ENCODE data around the gene PIK3R5.
"Not testable (repeated sequence)": the region's sequence is repeated elsewhere in the genome, so short reads cannot be mapped to it uniquely, and the experiment has no call there.

The PIK3R5 gene

DNA sequence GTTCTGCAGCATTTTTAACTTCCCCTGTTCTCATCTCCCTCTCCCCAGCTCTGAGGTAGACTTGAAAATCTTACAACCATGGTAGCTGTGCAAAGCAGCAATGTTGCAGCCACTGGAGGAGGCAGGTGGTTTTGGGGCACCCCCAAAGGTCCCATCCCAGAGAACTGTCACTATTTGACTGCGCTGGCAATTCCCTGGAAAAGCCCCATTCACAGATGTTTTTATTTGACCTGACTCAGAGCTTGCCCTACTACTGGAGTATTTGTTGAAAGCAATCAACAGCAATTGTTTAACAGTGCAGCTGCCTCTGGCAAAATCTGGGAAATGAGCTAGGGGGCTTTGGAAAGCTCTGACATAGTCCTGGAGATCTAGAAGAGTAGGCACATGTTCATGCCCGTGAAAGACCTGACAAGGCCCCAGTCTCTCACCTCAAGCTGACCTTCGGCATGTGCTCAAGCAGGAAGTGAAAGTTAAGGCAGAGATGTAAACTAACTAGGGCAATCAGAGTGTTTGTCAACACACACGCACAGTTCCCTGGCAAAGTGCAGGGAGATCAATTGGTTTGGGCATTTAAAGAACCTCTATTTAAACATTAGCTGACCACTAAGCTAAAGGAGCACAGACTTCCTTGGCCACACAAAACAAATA is 19.7 kb upstream of the PIK3R5 start:
- DNase-seq: no peak

GRCh38 chr17:8984225-8984624 is 18.7 kb upstream of the PIK3R5 start:
- DNase-seq: not testable (repeated sequence)

DNA sequence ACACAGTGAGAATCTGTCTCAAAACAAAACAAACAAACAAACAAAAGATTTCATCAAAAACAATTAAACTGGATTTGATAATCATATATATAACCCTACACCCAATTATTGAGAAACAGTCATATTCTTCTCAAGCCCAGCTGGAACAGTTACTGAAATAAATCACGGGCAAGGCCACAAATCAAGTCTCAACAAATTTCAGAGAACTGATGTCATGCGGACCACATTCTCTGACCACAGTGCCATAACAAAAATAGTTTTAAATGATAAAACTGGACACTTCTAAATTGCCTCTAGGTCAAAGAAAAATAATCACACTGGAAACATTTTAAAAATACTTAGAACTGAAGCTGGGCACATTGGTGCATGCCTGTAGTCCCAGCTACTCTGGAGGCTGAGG is 15.9 kb upstream of the PIK3R5 start:
- no peak for DNase-seq

- no peak for DNase-seq
Observed at GRCh38 chr17:8979715-8980114, 14.2 kb upstream of the PIK3R5 start.

GRCh38 chr17:8976638-8977037 is 11.1 kb upstream of the PIK3R5 start:
- DNase-seq: no peak

- no peak for DNase-seq
Observed at GRCh38 chr17:8975091-8975725, 9.7 kb upstream of the PIK3R5 start.

- DNase-seq: no peak
Observed at GRCh38 chr17:8969901-8970300, 4.4 kb upstream of the PIK3R5 start.

DNA sequence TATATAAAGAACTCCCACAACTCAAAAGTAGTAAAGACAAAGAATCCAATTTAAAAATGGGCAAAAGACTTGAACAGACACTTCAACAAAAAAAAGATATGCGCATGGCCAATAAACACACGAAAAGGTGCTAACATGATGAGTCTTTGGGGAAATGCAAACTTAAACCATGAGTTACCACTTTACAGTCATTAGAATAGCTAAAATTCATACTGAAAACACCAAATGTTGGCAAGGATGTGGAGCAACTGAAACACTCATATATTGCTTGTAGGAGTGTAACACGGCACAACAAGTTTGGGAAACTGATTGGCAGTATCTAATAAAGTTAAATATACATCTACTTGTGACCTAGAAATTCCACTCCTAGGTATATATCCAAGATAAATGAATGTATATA is 3.0 kb upstream of the PIK3R5 start:
- no peak for DNase-seq

- no peak for DNase-seq
Observed at GRCh38 chr17:8967861-8968260, 2.4 kb upstream of the PIK3R5 start.

DNA sequence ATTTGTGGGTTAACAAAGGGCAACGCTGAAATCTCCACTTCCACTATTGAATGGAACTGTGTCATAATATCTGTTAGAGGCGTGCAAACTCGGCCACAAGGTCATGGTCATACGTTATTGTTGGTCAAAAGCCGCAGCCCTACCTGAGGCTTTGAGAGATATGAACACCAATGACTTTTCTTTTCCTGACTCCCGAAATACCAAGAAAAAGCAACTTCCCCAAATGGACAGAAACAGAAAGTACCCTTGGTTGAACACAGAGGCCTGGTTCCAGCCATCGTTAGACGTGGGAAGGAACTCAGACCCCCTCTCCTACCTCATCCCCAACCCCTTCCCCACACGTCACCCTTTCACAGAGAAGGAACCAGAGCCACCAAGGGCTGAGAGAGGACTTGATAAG is 1.4 kb upstream of the PIK3R5 start:
- DNase-seq: no peak

DNA sequence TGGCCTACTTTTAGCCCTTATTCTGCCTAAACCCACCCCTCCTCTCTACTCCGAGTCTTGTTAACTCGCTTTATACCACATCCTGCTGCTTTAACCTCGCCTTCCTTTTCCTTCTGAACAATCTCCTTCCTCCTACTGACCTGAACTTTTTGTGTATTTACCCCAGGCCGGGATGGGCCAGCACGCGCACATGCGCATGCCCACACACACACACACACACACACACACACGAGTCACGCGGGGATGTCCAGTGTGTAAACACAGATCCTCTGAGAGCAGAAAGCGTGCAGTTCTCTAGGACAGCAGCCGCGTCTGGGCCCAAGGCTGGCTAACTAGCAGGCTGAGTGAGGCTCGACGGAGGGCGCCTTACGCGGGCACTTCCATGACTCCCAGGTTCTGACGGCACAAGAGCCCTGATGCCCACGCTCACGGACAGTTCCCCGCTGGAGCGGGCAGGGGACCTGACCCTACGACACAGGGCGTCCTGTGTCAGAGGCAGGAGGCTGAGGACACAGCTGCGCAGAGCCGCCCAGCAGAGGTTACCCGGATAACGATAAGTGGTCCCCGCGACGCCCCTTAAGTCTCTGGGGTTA is 610 bp downstream of the PIK3R5 start:
- no peak for DNase-seq

DNA sequence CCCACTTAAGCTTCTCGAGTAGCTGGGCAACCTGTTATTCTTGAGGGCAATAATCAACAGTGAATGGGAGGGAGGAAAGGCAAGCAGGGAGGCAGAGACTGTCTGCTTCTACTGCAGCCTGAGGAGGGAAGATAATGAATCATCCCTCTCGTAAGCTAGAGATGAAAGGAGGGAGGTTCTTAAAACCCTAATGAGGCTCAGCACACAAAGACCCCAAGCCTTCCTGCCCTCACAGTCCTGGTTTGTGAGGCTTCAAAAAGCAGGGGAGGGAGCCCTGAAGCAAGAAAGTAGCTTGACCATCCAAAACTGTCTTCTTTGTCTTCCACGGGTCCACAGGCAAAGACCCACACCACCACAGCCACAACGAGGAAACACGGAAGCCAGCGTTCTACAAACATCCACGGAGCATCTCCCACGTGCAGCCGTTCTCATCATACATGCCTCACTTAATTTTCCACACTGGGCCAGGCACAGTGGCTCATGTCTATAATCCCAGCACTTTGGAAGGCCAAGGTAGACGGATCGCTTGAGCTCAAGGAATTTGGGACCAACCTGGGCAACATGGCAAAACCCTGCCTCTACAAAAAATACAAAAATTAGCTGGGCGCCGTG is 1.8 kb downstream of the PIK3R5 start:
- DNase-seq: no peak

DNA sequence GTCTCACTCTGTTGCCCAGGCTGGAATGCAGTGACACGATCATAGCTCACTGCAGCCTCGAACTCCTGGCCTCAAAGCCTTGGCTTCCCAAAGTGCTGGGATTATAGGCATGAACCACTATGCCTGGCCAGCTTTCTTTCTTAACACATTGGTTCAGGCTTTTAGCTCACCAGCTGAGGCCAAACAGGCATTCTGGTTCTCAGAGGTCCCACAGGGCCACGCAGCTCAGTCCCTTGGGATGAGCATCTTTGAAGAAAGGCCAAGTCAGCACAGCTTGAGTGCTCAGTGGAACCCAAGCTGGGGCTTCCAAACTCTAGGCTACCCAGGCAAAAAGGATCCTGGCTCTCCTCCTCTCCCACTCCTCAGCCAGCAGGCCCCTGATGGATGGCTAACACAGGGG is 2.5 kb downstream of the PIK3R5 start:
- DNase-seq: no peak

- no peak for DNase-seq
Observed at GRCh38 chr17:8961829-8962228, 3.7 kb downstream of the PIK3R5 start.

DNA sequence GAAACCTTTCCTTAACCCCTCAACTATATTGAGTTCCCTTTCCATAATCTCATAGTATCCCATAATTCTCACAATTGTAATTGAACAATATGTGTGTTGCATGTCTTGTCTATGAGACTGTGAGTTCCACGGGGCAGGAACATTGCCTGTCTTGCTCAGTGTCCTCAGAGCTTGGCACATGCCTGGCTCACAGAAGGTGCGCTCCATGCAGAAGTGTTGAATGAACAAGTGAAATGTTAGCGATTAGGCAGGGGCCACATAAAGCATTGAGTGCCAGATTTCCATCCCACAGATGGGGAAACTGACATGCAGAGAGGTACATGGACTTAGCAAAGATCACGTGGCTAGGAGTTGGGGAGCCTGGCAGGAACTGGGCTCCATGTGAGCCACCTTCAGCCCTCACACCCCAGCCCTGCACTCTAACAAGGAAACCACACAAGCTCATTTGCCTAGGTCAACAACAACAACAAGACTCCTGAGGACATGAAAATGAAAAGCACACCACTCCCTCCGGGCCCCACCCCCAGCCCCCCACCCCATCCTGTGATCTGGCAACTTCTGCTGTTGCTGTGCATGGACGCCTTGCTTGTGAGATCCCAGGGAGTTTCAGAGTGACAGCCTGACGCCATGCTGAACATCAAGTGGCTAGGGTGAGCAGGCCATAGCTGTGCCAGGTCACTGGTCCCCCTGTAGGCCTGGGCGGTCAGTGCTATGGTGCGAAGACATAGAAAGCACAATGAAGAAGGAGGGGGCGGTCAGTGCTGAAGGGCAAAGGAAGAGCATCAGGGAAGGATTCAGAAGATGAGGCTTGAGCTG is 5.0 kb downstream of the PIK3R5 start:
- no peak for DNase-seq

- DNase-seq: no peak
Observed at GRCh38 chr17:8959312-8959918, 6.1 kb downstream of the PIK3R5 start.

DNA sequence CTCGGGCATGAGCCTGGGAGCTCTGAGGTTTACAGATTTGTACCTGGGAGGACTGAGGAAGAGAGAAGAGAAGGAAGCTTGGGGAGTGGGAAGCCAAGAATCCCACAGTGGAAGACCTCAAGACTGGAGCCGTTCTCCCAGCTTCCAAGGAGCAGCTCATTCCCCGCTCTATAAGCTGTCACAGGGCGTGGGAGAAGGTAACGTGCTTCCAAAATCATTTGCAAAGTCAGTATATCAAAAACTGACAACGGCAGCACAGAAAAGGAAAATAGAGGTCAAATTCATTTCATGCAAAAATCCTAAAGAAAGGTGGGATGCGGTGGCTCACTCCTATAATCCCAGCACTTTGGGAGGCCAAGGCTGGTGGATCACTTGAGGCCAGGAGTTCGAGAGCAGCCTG is 7.8 kb downstream of the PIK3R5 start:
- no peak for DNase-seq

DNA sequence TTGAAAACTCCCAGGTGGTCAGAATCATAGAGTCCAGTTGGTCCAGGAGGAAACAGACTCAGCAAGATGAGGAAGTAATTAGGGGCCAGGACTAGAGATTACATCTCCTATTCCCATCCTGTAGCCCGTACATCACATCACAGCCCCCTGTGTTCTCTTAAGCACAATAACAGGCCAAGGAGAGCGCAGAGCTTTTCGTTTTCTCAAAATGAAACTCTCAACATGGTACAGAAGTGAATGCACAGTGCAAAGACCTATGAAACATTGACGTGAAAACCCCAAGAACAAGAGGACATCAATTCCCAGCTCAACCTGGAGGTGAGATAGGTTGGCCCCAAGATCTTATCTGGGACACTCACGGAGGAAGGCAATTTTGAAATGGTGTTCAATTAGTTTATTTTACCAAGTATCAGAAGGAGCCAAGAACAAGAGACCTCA is 9.0 kb downstream of the PIK3R5 start:
- DNase-seq: no peak

GRCh38 chr17:8955021-8955959 is 10.2 kb downstream of the PIK3R5 start:
- DNase-seq: no peak

DNA sequence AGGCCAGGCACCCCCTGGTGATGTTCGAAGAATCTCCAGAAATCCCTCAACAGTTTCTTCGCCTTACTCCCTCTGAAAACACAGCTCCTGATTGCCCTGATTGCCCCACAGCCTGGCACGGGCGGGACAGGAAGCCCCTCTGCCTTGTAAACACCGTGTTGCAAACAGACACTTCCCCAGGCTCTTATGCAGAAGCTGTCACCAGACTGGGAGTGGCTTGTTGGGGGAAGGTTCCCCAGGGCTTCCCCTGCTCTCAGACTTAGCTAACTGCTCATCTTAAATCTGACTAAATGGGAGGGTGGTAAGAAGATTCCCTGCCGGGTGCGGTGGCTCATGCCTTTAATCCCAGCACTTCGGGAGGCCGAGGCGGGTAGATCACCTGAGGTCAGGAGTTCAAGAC is 11.2 kb downstream of the PIK3R5 start:
- DNase-seq: no peak

GRCh38 chr17:8953156-8953885 is 12.2 kb downstream of the PIK3R5 start:
- no peak for DNase-seq
